ENCODE data around the gene PKP3.

DNA sequence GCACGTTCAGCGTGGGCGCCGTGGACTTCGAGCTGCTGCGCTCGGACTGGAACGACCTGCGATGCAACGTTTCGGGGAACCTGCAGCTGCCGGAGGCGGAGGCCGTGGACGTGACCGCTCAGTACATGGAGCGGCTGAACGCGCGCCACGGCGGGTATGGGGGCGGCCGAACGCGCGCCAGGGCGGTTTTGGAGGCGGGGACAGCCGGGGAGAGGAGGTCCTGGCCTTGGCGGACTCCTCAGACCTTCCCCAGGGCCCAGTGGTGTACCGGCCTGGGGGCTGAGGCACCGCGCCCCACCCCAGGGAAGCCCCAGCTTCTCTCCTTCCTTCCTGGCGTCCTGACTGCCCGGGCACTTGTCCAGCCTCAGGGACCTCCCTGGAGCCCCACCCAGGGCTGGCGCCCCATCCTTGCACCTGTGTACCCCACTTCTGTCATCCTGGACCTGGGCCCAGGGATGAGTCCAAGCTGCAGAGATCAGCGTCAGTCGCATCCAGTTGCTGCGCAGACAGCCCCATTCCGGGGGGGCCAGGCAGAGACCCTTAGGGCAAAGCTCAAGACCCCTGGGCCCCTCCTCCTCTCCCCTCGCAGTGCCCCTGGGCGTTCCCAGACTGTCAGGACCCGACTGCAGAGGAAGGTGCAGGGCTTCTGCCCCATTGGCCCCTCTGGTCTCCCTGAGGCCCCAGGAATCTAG, 16.7 kb upstream of the PKP3 start:
- TF ChIP-seq EZH2 (IDR thresholded peaks at IDR 0.05) (no peak), POLR2AphosphoS5 (IDR thresholded peaks at IDR 0.05; ENCODE audit: borderline replicate concordance, low read depth, low read length) (no peak), FOXP2 (optimal IDR thresholded peaks at IDR 0.05; ENCODE audit: control extremely low read depth, extremely low read length, insufficient read depth) (no peak)
